Neural progenitor cell (in vitro differentiated cells): Measurements from ENCODE around the gene KIF25. TPM values are rescaled to one million over a fixed set of nuclear protein-coding genes. Genes with fewer than 3 reads are reported as not detected.

ENCODE experiments used
- DNase-seq: peaks from one replicate; pipeline ENCODE4 v3.0.0-alpha.2; 2016; ENCODE audit warnings: low spot score
- H2AFZ ChIP-seq: fragments of 200-600 bp; sonication (generic); replicated peaks from 2 replicates; pipeline ENCODE4 v1.6.1; 2016; ENCODE audit warnings: antibody characterized with exemption
- H3F3A ChIP-seq: fragments of 200-600 bp; sonication (generic); 2 replicates; pipeline ENCODE4 v1.6.1; 2016; ENCODE audit warnings: antibody characterized with exemption, low read depth
- H3K27ac ChIP-seq: fragments of 200-600 bp; sonication (generic); 2 replicates; pipeline ENCODE4 v1.5.1; 2016; ENCODE audit warnings: mild to moderate bottlenecking
- H3K27me3 ChIP-seq: fragments of 200-600 bp; sonication (generic); 2 replicates; pipeline ENCODE4 v1.6.1; 2016; ENCODE audit warnings: mild to moderate bottlenecking, moderate library complexity
- H3K36me3 ChIP-seq: fragments of 200-600 bp; sonication (generic); 2 replicates; pipeline ENCODE4 v1.5.1; 2016
- H3K4me1 ChIP-seq: fragments of 200-600 bp; sonication (generic); 2 replicates; pipeline ENCODE4 v1.6.1; 2016; ENCODE audit warnings: mixed run types
- H3K4me2 ChIP-seq: fragments of 200-600 bp; sonication (generic); 2 replicates; pipeline ENCODE4 v1.6.1; 2016
- H3K4me3 ChIP-seq: fragments of 200-600 bp; sonication (generic); 2 replicates; pipeline ENCODE4 v1.5.1; 2016
- H3K79me2 ChIP-seq: fragments of 200-600 bp; sonication (generic); 2 replicates; pipeline ENCODE4 v1.6.1; 2016; ENCODE audit warnings: low read depth
- H3K9ac ChIP-seq: fragments of 200-600 bp; sonication (generic); 2 replicates; pipeline ENCODE4 v1.6.1; 2016
- H3K9me3 ChIP-seq: fragments of 200-600 bp; sonication (generic); 2 replicates; pipeline ENCODE4 v1.5.1; 2016; ENCODE audit warnings: low read depth
- H4K20me1 ChIP-seq: fragments of 200-600 bp; sonication (generic); 2 replicates; pipeline ENCODE4 v1.6.1; 2016; ENCODE audit warnings: low read depth
- H3K27ac Mint-ChIP-seq: 3 replicates; pipeline ENCODE4 v1.8.0; 2021; ENCODE audit warnings: mixed read lengths
- H3K27me3 Mint-ChIP-seq: 2 replicates; pipeline ENCODE4 v1.8.0; 2022; ENCODE audit warnings: low read depth, mild to moderate bottlenecking, inconsistent platforms, moderate library complexity, mixed read lengths; ENCODE audit not compliant: insufficient read depth
- H3K36me3 Mint-ChIP-seq: 3 replicates; pipeline ENCODE4 v1.8.0; 2021; ENCODE audit warnings: mixed read lengths
- H3K4me1 Mint-ChIP-seq: 3 replicates; pipeline ENCODE4 v1.8.0; 2021; ENCODE audit warnings: mixed read lengths
- H3K4me3 Mint-ChIP-seq: 3 replicates; pipeline ENCODE4 v1.8.0; 2021; ENCODE audit warnings: mild to moderate bottlenecking, moderate library complexity, mixed read lengths
- H3K9me3 Mint-ChIP-seq: 3 replicates; pipeline ENCODE4 v1.8.0; 2020; ENCODE audit warnings: mixed read lengths
- CTCF ChIP-seq: fragments of 200-600 bp; sonication (generic); IDR thresholded peaks from 2 replicates; pipeline ENCODE4 v1.5.1; 2017; ENCODE audit warnings: antibody characterized with exemption, mild to moderate bottlenecking
- EZH2 ChIP-seq: fragments of 200-600 bp; sonication (generic); IDR thresholded peaks from 2 replicates; pipeline ENCODE4 v1.6.1; 2017; ENCODE audit warnings: antibody characterized with exemption, mild to moderate bottlenecking, moderate library complexity
- EZH2phosphoT487 ChIP-seq: fragments of 200-600 bp; sonication (generic); IDR thresholded peaks from 2 replicates; pipeline ENCODE4 v1.6.1; 2017; ENCODE audit warnings: antibody characterized with exemption
- total RNA-seq: library from RNA; depleted of rRNA; stranded (reverse); fragments of >200 nt; gene quantifications from 2 replicates; pipeline ENCODE4 v1.2.3, GENCODE V29; 2015; ENCODE audit warnings: low replicate concordance

KIF25 gene
- total RNA-seq, 1 donor from 2014 or later, result 1.2 TPM

- Mint-ChIP-seq H3K27me3 (peaks cover 5% of the 10 kb centered on the region), H3K9me3 (peaks cover 14% of the 10 kb centered on the region), H3K36me3 (no peaks in the 10 kb centered on the region), H3K27ac (peak overlapping the region; percentile 82), H3K4me1 (peaks cover 25% of the 10 kb centered on the region), H3K4me3 (no peak overlapping the region)
- no peak overlapping the region for H3K4me3 ChIP-seq
- peaks cover 13% of the 10 kb centered on the region for H3F3A ChIP-seq
- H3K27ac ChIP-seq, result no peak overlapping the region
- H3K4me1 ChIP-seq, result peaks cover 8% of the 10 kb centered on the region
- TF ChIP-seq EZH2phosphoT487 (no peak), CTCF (no peak)
- no peaks in the 10 kb centered on the region for H3K79me2 ChIP-seq
- no peaks in the 10 kb centered on the region for H3K27me3 ChIP-seq
- DNase-seq, result no peak
- H3K9me3 ChIP-seq, result no peaks in the 10 kb centered on the region
- H4K20me1 ChIP-seq, result no peaks in the 10 kb centered on the region
- H3K36me3 ChIP-seq, result no peaks in the 10 kb centered on the region
- no peak overlapping the region for H3K4me2 ChIP-seq
- no peak overlapping the region for H2AFZ ChIP-seq
- H3K9ac ChIP-seq, result no peak overlapping the region
Measured at GRCh38 chr6:168030218-168030746, 32.8 kb downstream of the KIF25 start.

GRCh38 chr6:168030908-168031307 lies 33.4 kb downstream of the KIF25 start:
- Histone ChIP-seq H3K4me2 (no peak overlapping the region), H3K4me3 (no peak overlapping the region), H3K36me3 (no peaks in the 10 kb centered on the region), H2AFZ (no peak overlapping the region), H3K27ac (no peak overlapping the region), H3K9me3 (no peaks in the 10 kb centered on the region), H3K27me3 (no peaks in the 10 kb centered on the region), H3F3A (peaks cover 19% of the 10 kb centered on the region), H3K9ac (no peak overlapping the region), H3K79me2 (no peaks in the 10 kb centered on the region), H3K4me1 (peaks cover 11% of the 10 kb centered on the region), H4K20me1 (no peaks in the 10 kb centered on the region)
- TF ChIP-seq CTCF (no peak), EZH2phosphoT487 (no peak), EZH2 (no peak)
- H3K9me3 Mint-ChIP-seq, result peaks cover 17% of the 10 kb centered on the region
- peak overlapping the region; percentile 82 for H3K27ac Mint-ChIP-seq
- no peaks in the 10 kb centered on the region for H3K36me3 Mint-ChIP-seq
- no peak overlapping the region for H3K4me3 Mint-ChIP-seq
- H3K27me3 Mint-ChIP-seq, result peaks cover 5% of the 10 kb centered on the region
- no peak for DNase-seq
- H3K4me1 Mint-ChIP-seq, result peaks cover 25% of the 10 kb centered on the region

GRCh38 chr6:168031411-168031971 lies 34.0 kb downstream of the KIF25 start:
- no peaks in the 10 kb centered on the region for H4K20me1 ChIP-seq
- no peak overlapping the region for H3K27ac ChIP-seq
- H3F3A ChIP-seq, result peaks cover 25% of the 10 kb centered on the region
- H3K9ac ChIP-seq, result no peak overlapping the region
- peaks cover 6% of the 10 kb centered on the region for H3K27me3 Mint-ChIP-seq
- peak overlapping the region; percentile 89 for H3K27ac Mint-ChIP-seq
- DNase-seq, result no peak
- no peak overlapping the region for H2AFZ ChIP-seq
- H3K4me3 ChIP-seq, result no peak overlapping the region
- no peak overlapping the region for H3K4me3 Mint-ChIP-seq
- H3K9me3 Mint-ChIP-seq, result peaks cover 20% of the 10 kb centered on the region
- no peak overlapping the region for H3K4me2 ChIP-seq
- H3K9me3 ChIP-seq, result no peaks in the 10 kb centered on the region
- H3K4me1 Mint-ChIP-seq, result peaks cover 28% of the 10 kb centered on the region
- no peaks in the 10 kb centered on the region for H3K27me3 ChIP-seq
- no peaks in the 10 kb centered on the region for H3K36me3 ChIP-seq
- H3K79me2 ChIP-seq, result no peaks in the 10 kb centered on the region
- no peak for TF ChIP-seq EZH2phosphoT487
- no peak for TF ChIP-seq CTCF
- no peak for TF ChIP-seq EZH2
- H3K36me3 Mint-ChIP-seq, result no peaks in the 10 kb centered on the region
- H3K4me1 ChIP-seq, result peaks cover 11% of the 10 kb centered on the region
